Right lobe of liver (tissue), 6 donors: ENCODE results near the gene TMEM107. TPM values are rescaled to one million over a fixed set of nuclear protein-coding genes. Genes with fewer than 3 reads are reported as not detected.

Source experiments
- ATAC-seq, 4 donors: fragments of 200-7000 bp; cut with Tn5 transposase; one replicate each; pipeline ENCODE4 v1.9.1; 2020; ENCODE audit warnings: mild to moderate bottlenecking in 4 of 4, moderate library complexity in 4 of 4
- DNase-seq, 3 donors: peaks; one replicate each; pipeline ENCODE4 v3.0.0-alpha.2; 2020
- H3K27ac ChIP-seq, 3 donors: fragments of 200-600 bp; one replicate each; pipeline ENCODE4 v1.8.0; 2022
- H3K27me3 ChIP-seq, 2 donors: fragments of 200-600 bp; one replicate each; pipeline ENCODE4 v1.8.0; 2022
- H3K36me3 ChIP-seq, 4 donors: fragments of 200-600 bp; sonication (generic) in 1 of 4; one replicate each; pipeline versions ENCODE4 v1.5.1 to v1.8.0; 2017 to 2022; ENCODE audit warnings: control low read depth in 1 of 4
- H3K4me1 ChIP-seq, 4 donors: fragments of 200-600 bp; sonication (generic) in 1 of 4; one replicate each; pipeline versions ENCODE4 v1.5.1 to v1.8.0; 2017 to 2022; ENCODE audit warnings: control low read depth in 1 of 4
- H3K4me3 ChIP-seq, 3 donors: fragments of 200-600 bp; one replicate each; pipeline ENCODE4 v1.8.0; 2022
- H3K9me3 ChIP-seq, 4 donors: fragments of 200-600 bp; sonication (generic) in 1 of 4; one replicate each; pipeline versions ENCODE4 v1.5.1 to v1.8.0; 2017 to 2022; ENCODE audit warnings: control low read depth in 1 of 4
- POLR2A ChIP-seq: fragments of 450-650 bp; IDR thresholded peaks from one replicate; pipeline ENCODE4 v1.6.1; 2017; ENCODE audit warnings: antibody characterized with exemption, mild to moderate bottlenecking
- WGBS: methylation state at CpG from one replicate; pipeline ENCODE4 v1.1.6; 2018; ENCODE audit warnings: low coverage, low lambda C conversion rate; ENCODE audit not compliant: insufficient coverage; ENCODE audit errors: missing lambda C conversion rate; 5-methylcytosine and 5-hydroxymethylcytosine counted together
- intact Hi-C, 2 donors: fragments of 100-400 bp; cut with DNase I; formaldehyde crosslinking; loops; one replicate each; pipeline versions ENCODE4 v1.11.2 to v1.14.1; 2022
- total RNA-seq, 6 experiments: library from RNA; depleted of rRNA in 2 of 6; stranded (reverse); fragments of >200 nt in 2 of 6; fragmentation: NEBNext Ultra II Directional in 3 of 6; extraction: Animal tissue kit (Norgen Biotek cat#: 25700) in 3 of 6; gene quantifications; one replicate each; pipeline versions ENCODE4 v1.1.0 to v1.2.4, GENCODE V29; 2016 to 2023
- TF ChIP-seq, protein P1 (sequence below), 4 donors: fragments of 200-600 bp in 3 of 4; fragments of 450-650 bp in 1 of 4; IDR thresholded peaks; one replicate each; pipeline versions ENCODE4 v1.5.1 to v1.8.0; 2016 to 2022; ENCODE audit warnings: antibody characterized with exemption in 4 of 4, mild to moderate bottlenecking in 2 of 4
- donor health status: DM: no; HTN: yes; CAD: no.
- donor health status: DM: no; HTN: no; CAD: no.
- donor health status: DM: no; HTN: no; CAD: no.
- donor health status: DM: no; HTN: yes; CAD: no.
- donor health status: DM: no; HTN: yes; CAD: no.

TMEM107 gene
- total RNA-seq, 6 experiments from 2014 or later = 2.3 to 5.0 (median 3.4) TPM

GRCh38 chr17:8204761-8205555, 28.8 kb upstream of the TMEM107 start:
- 87% methylated on average over 7 of the region's 19 CpGs for WGBS
- no peaks in the 10 kb centered on the region for H3K9me3 ChIP-seq
- ATAC-seq = no peak
- no peaks in the 10 kb centered on the region for H3K27me3 ChIP-seq
- TF ChIP-seq POLR2A = no peak
- TF ChIP-seq, protein P1, sequence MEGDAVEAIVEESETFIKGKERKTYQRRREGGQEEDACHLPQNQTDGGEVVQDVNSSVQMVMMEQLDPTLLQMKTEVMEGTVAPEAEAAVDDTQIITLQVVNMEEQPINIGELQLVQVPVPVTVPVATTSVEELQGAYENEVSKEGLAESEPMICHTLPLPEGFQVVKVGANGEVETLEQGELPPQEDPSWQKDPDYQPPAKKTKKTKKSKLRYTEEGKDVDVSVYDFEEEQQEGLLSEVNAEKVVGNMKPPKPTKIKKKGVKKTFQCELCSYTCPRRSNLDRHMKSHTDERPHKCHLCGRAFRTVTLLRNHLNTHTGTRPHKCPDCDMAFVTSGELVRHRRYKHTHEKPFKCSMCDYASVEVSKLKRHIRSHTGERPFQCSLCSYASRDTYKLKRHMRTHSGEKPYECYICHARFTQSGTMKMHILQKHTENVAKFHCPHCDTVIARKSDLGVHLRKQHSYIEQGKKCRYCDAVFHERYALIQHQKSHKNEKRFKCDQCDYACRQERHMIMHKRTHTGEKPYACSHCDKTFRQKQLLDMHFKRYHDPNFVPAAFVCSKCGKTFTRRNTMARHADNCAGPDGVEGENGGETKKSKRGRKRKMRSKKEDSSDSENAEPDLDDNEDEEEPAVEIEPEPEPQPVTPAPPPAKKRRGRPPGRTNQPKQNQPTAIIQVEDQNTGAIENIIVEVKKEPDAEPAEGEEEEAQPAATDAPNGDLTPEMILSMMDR (IDR thresholded peaks at IDR 0.05) = no peak
- no peak overlapping the region for H3K27ac ChIP-seq
- DNase-seq = no peak
- H3K4me1 ChIP-seq = peaks cover 0 to 1% (median 0%) of the 10 kb centered on the region in 4 donors
- H3K4me3 ChIP-seq = no peak overlapping the region
- intact Hi-C loops = no loop called here
- H3K36me3 ChIP-seq = no peaks in the 10 kb centered on the region

DNA sequence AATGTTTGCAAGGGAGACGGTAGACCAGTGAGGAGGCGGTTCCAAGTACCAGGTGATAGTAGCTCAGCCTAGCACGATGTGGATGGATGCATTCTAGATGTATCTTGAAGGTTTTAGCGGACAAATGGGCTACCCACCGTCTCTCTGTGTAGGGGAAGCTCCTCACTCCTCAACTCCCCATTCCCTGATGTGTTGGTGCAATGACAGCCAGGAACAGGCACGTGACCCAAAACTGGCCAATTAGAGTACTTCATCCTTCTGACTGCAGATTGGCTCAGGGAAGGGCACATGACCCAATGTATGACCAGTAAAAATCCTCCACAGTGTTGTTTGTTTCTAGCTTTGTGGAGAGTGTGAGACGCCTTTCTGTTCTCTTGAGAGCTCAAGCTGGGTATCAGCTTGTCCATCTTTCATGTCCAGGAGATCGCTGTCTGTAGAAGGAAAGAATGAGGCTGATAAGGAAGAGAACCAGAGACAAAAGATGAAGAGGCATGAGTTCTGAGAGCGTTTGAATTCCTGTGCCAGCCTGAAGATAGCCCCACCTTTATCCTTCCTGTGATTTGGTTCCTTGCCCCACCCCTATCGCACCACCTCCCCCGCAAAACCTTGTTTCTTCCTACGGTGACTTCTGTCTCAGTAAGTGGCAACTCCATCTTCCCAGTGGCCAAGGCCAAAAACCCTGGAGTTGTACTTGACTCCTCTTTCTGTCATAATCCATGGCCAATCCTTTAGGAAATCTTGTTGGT, 16.1 kb upstream of the TMEM107 start:
- intact Hi-C loops = no loop called here
- peak; percentile 52 to 83 (median 68) for DNase-seq
- ATAC-seq = peak; percentile 27 to 57 (median 50)
- Histone ChIP-seq H3K27me3 (no peaks in the 10 kb centered on the region), H3K9me3 (no peaks in the 10 kb centered on the region), H3K27ac (peak overlapping the region; percentile 35 to 51 (median 42)), H3K4me1 (peaks cover 0 to 20% (median 3%) of the 10 kb centered on the region in 4 donors), H3K4me3 (peak overlapping the region; percentile 2 to 30 (median 13)), H3K36me3 (no peaks in the 10 kb centered on the region)
- TF ChIP-seq, protein P1 (IDR thresholded peaks at IDR 0.05) = no peak
- TF ChIP-seq POLR2A = peak; percentile 57
- 9% methylated on average over 11 of the region's 12 CpGs for WGBS

- no peaks in the 10 kb centered on the region for H3K27me3 ChIP-seq
- 42% methylated on average over 6 of the region's 6 CpGs for WGBS
- no peaks in the 10 kb centered on the region for H3K36me3 ChIP-seq
- no peak overlapping the region for H3K27ac ChIP-seq
- DNase-seq (no peak), ATAC-seq (no peak)
- TF ChIP-seq, protein P1 (IDR thresholded peaks at IDR 0.05) = no peak
- TF ChIP-seq POLR2A = no peak
- peaks cover 0 to 20% (median 3%) of the 10 kb centered on the region in 4 donors for H3K4me1 ChIP-seq
- H3K4me3 ChIP-seq = peak overlapping the region in 1 of 3 donors; percentile 86
- intact Hi-C loops = no loop called here
- H3K9me3 ChIP-seq = no peaks in the 10 kb centered on the region
These were observed 14.3 kb upstream of the TMEM107 start for GRCh38 chr17:8190506-8190905.

- peak; percentile 69 for TF ChIP-seq POLR2A
- TF ChIP-seq, protein P1 (IDR thresholded peaks at IDR 0.05) = peak in 2 of 4 donors; percentile 11 to 20
- WGBS = 1% methylated on average over 12 of the region's 70 CpGs
- H3K27me3 ChIP-seq = no peaks in the 10 kb centered on the region
- peak within 1 kb of the TSS; percentile 54 to 92 (median 89) for H3K27ac ChIP-seq
- peaks cover 0 to 20% (median 3%) of the 10 kb centered on the region in 4 donors for H3K4me1 ChIP-seq
- DNase-seq = peak; percentile 98 to 99 (median 99)
- peak; percentile 57 to 81 (median 68) for ATAC-seq
- peak within 1 kb of the TSS; percentile 57 to 86 (median 79) for H3K4me3 ChIP-seq
- H3K36me3 ChIP-seq = no peaks in the 10 kb centered on the region
- intact Hi-C loops = no loop called here
- no peaks in the 10 kb centered on the region for H3K9me3 ChIP-seq
These were observed 13.7 kb upstream of the TMEM107 start, which contains the start of gene BORCS6 for GRCh38 chr17:8189711-8190477. Gene BORCS6 (minus strand): TSS chr17:8190180. CDS start chr17:8190140, 40 bp downstream.
